Neural cell (in vitro differentiated cells): Measurements from ENCODE around the gene ARHGAP18.

Experiments
- POLR2AphosphoS5 ChIP-seq: IDR thresholded peaks from 2 replicates; pipeline ENCODE4 v1.6.1; 2012
- TF ChIP-seq, protein P1 (sequence below): fragments of 450-650 bp; IDR thresholded peaks from 2 replicates; pipeline ENCODE4 v1.5.1; 2014; ENCODE audit warnings: antibody characterized with exemption, mild to moderate bottlenecking, moderate library complexity; ENCODE audit not compliant: poor library complexity, severe bottlenecking

DNA sequence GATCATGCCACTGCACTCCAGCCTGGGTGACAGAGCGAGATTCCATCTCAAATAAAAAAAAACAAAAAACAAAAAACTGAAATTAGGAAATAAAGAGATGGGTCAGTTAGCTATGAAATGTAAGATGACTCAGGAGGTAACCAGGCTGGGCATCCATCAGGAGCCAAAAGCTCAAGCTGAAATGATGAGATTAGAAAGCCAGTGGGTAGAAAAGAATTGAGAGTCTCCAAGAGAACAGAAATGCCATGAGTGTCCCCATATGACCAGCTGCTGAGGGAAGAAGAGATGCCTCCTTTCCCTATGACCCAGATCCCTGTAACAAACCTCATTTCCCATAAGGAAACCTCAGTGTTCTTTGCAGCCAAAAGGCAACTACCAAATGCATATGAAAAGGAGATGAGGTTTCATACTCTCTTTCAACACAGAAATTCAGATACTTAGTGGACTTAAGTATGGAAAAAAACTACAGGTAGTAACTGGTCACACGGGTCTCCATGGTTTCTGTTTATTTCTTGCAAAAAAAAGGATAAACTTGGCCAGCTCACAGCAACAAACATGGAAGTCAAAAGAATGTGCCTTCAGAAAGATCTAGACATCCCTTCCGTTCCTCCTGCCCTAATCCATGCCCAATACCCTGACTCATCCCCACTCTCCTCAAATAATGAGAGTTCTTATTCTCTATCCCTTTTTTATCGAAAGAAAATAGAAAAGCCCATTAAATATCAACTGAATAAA, 8.1 kb downstream of the ARHGAP18 start:
- TF ChIP-seq, protein P1, sequence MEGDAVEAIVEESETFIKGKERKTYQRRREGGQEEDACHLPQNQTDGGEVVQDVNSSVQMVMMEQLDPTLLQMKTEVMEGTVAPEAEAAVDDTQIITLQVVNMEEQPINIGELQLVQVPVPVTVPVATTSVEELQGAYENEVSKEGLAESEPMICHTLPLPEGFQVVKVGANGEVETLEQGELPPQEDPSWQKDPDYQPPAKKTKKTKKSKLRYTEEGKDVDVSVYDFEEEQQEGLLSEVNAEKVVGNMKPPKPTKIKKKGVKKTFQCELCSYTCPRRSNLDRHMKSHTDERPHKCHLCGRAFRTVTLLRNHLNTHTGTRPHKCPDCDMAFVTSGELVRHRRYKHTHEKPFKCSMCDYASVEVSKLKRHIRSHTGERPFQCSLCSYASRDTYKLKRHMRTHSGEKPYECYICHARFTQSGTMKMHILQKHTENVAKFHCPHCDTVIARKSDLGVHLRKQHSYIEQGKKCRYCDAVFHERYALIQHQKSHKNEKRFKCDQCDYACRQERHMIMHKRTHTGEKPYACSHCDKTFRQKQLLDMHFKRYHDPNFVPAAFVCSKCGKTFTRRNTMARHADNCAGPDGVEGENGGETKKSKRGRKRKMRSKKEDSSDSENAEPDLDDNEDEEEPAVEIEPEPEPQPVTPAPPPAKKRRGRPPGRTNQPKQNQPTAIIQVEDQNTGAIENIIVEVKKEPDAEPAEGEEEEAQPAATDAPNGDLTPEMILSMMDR = no peak
- TF ChIP-seq POLR2AphosphoS5 = no peak
